Endothelial cell of umbilical vein (primary cell): Measurements from ENCODE around the gene GAP43. TPM values are rescaled to one million over a fixed set of nuclear protein-coding genes. Genes with fewer than 3 reads are reported as not detected.

ENCODE experiments used
- BruUV-seq: library from RNA; stranded (reverse); fragments of 400-500 nt; replicated peaks from 2 replicates; lab custom pipeline; 2021; lab: Mats Ljungman, UMichigan
- CTCF ChIA-PET: fragments of 300-600, 350-600 bp; sonication (Branson Sonifier 250); formaldehyde crosslinking; loops from one replicate; lab custom pipeline; 2021; ENCODE audit warnings: antibody characterized with exemption, inconsistent platforms; lab: Charles Lee
- POLR2A ChIA-PET: fragments of 300-600, 350-600 bp; sonication (Branson Sonifier 250); formaldehyde crosslinking; loops from one replicate; lab custom pipeline; 2021; ENCODE audit warnings: antibody characterized with exemption, inconsistent platforms; lab: Charles Lee
- DNase-seq: peaks from one replicate; pipeline ENCODE4 v3.0.0-alpha.2; 2011; ENCODE audit warnings: low read depth, low spot score
- FAIRE-seq: peaks from 2 replicates; lab custom pipeline; 2011; peaks lifted over from hg19 to GRCh38; lab: Jason Lieb, UNC
- H2AFZ ChIP-seq: 2 replicates; pipeline ENCODE4 v1.6.0; 2012; ENCODE audit warnings: low read depth, low read length, control low read depth, inconsistent platforms
- H3K27ac ChIP-seq: 2 replicates; pipeline ENCODE4 v1.5.1; 2011; ENCODE audit warnings: low read depth, mild to moderate bottlenecking, control low read depth, low read length, moderate library complexity; ENCODE audit not compliant: insufficient read depth
- H3K27me3 ChIP-seq, 2 experiments: 2 replicates each; pipeline versions ENCODE4 v1.6.0 to v1.6.1; 2011; ENCODE audit warnings: low read length in 2 of 2, mixed read lengths in 1 of 2; ENCODE audit not compliant: control insufficient read depth in 2 of 2, insufficient read depth in 2 of 2
- H3K36me3 ChIP-seq, 2 experiments: 2 replicates in 1 of 2; 3 replicates in 1 of 2; pipeline ENCODE4 v1.5.1; 2011; ENCODE audit warnings: low read length in 2 of 2, mild to moderate bottlenecking in 1 of 2, moderate library complexity in 1 of 2; ENCODE audit not compliant: control insufficient read depth in 2 of 2, insufficient read depth in 2 of 2; ENCODE audit errors: extremely low read depth in 1 of 2
- H3K4me1 ChIP-seq: 3 replicates; pipeline ENCODE4 v1.5.1; 2011; ENCODE audit warnings: mild to moderate bottlenecking, low read length; ENCODE audit not compliant: control insufficient read depth, insufficient read depth; ENCODE audit errors: extremely low read depth
- H3K4me2 ChIP-seq: 2 replicates; pipeline ENCODE4 v1.6.1; 2011; ENCODE audit warnings: low read length, control low read depth, mixed read lengths; ENCODE audit not compliant: insufficient read depth
- H3K4me3 ChIP-seq, 3 experiments: fragments of 200-600 bp in 1 of 3; sonication (generic), shearing (Covaris generic) in 1 of 3; replicated peaks in 1 of 3; 2 replicates each; pipeline ENCODE4 v1.5.1; 2011 to 2016; ENCODE audit warnings: control low read depth in 3 of 3, low read length in 3 of 3, mild to moderate bottlenecking in 2 of 3, inconsistent platforms in 1 of 3, low read depth in 1 of 3, moderate library complexity in 1 of 3; ENCODE audit not compliant: insufficient read depth in 1 of 3
- H3K79me2 ChIP-seq: 2 replicates; pipeline ENCODE4 v1.6.0; 2012; ENCODE audit warnings: low read length, inconsistent platforms; ENCODE audit not compliant: control insufficient read depth, insufficient read depth
- H3K9ac ChIP-seq: replicated peaks from 2 replicates; pipeline ENCODE3; 2011; ENCODE audit warnings: low read length, control low read depth; ENCODE audit not compliant: insufficient read depth; ENCODE audit errors: extremely low read depth
- H3K9me1 ChIP-seq: replicated peaks from 3 replicates; pipeline ENCODE4 v1.6.0; 2011; ENCODE audit warnings: mild to moderate bottlenecking, low read length; ENCODE audit not compliant: control insufficient read depth, insufficient read depth; ENCODE audit errors: extremely low read depth
- H3K9me3 ChIP-seq: replicated peaks from 2 replicates; pipeline ENCODE4 v1.5.1; 2012; ENCODE audit warnings: low read length, inconsistent platforms; ENCODE audit not compliant: control insufficient read depth, insufficient read depth
- H4K20me1 ChIP-seq: replicated peaks from 2 replicates; pipeline ENCODE3; 2011; ENCODE audit warnings: mild to moderate bottlenecking, low read length; ENCODE audit not compliant: control insufficient read depth, insufficient read depth; ENCODE audit errors: extremely low read depth
- EZH2 ChIP-seq: IDR thresholded peaks from 2 replicates; pipeline ENCODE4 v1.6.1; 2012; ENCODE audit warnings: borderline replicate concordance, low read depth, mild to moderate bottlenecking, moderate library complexity, low read length, inconsistent platforms; ENCODE audit not compliant: severe bottlenecking
- FOS ChIP-seq: IDR thresholded peaks from 2 replicates; pipeline ENCODE4 v1.6.1; 2011; ENCODE audit warnings: mild to moderate bottlenecking, low read length, moderate library complexity, borderline replicate concordance; ENCODE audit not compliant: insufficient read depth
- GATA2 ChIP-seq: IDR thresholded peaks from 2 replicates; pipeline ENCODE4 v1.7.0; 2011; ENCODE audit warnings: low read depth, mild to moderate bottlenecking, moderate library complexity, mixed read lengths, low read length; ENCODE audit not compliant: insufficient read length, insufficient read depth
- JUN ChIP-seq: IDR thresholded peaks from 2 replicates; pipeline ENCODE4 v1.6.1; 2011; ENCODE audit warnings: borderline replicate concordance, low read depth; ENCODE audit not compliant: insufficient read length, insufficient read depth
- MYC ChIP-seq: IDR thresholded peaks from one replicate; pipeline ENCODE4 v1.6.1; 2011; ENCODE audit warnings: mild to moderate bottlenecking, low read depth, low read length
- POLR2A ChIP-seq: IDR thresholded peaks from 2 replicates; pipeline ENCODE4 v1.6.1; 2012; ENCODE audit warnings: low read depth, mild to moderate bottlenecking, control low read depth, low read length
- POLR2AphosphoS5 ChIP-seq: IDR thresholded peaks from 2 replicates; pipeline ENCODE4 v1.6.1; 2012; ENCODE audit warnings: low read depth, mild to moderate bottlenecking, control low read depth, low read length, moderate library complexity; ENCODE audit not compliant: insufficient read depth
- dilution Hi-C: fragments of 300-500 bp; cut with MboI; formaldehyde crosslinking; loops from one replicate; pipeline ENCODE4 v1.15.0; 2019; ENCODE audit warnings: low sequenced_read_pairs; ENCODE audit not compliant: extremely low pct_ligation_motif_present
- intact Hi-C: fragments of 100-400 bp; cut with micrococcal nuclease; formaldehyde crosslinking; loops from one replicate; pipeline ENCODE4 v1.10.0; 2022
- polyA plus RNA-seq, 4 experiments: library from polyadenylated mRNA; depleted of rRNA in 3 of 4; stranded (reverse) in 3 of 4; unstranded in 1 of 4; fragments of >200 nt; gene quantifications; 2 replicates each; pipeline versions ENCODE4 v1.2.1 to v1.2.3, GENCODE V29; 2011 to 2012; ENCODE audit warnings: missing spikeins in 1 of 4
- total RNA-seq: library from RNA; stranded (reverse); gene quantifications from 2 replicates; pipeline ENCODE4 v1.2.3, GENCODE V29; 2021
- TF ChIP-seq, protein P1 (sequence below), 2 donors: IDR thresholded peaks; 1 replicate in 1 of 2; 2 replicates in 1 of 2; pipeline ENCODE4 v1.5.1; 2011; ENCODE audit warnings: low read length in 2 of 2, mild to moderate bottlenecking in 2 of 2, moderate library complexity in 2 of 2, control low read depth in 1 of 2, inconsistent platforms in 1 of 2, low read depth in 1 of 2; ENCODE audit not compliant: insufficient read depth in 1 of 2; ENCODE audit errors: extremely low read depth in 1 of 2
- TF ChIP-seq, protein P2 (sequence below): IDR thresholded peaks from 2 replicates; pipeline ENCODE4 v1.6.1; 2011; ENCODE audit not compliant: insufficient read depth, insufficient read length

GAP43 gene
- total and polyA plus RNA-seq, 2 donors (not counting 3 experiments of a cell fraction or from before 2014, with no cell fraction given): 0.06 TPM; not detected in 1

DNA sequence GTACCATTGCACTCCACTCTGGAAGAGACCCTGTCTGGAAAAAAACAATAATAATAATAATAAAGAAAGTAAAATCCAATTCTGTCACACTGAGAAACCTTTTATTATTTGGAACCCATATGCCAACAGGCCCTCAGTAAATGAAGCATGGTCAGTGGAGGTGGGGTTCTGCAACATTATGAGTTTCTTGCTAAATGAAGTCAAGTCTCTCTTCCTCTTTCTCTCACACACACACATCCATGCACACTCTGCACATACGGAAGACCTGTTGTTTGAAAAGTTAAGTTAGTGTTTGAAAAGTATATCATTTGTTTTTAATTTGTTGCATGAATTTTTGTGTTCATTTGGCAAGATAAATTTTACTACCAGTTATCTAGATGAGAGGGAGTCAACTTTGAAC lies 27.8 kb downstream of the GAP43 start:
- no peaks in the 10 kb centered on the region for H3K36me3 ChIP-seq
- H3K27me3 ChIP-seq: peaks cover 0 to 3% of the 10 kb centered on the region in 2 experiments
- no peak overlapping the region for H3K4me2 ChIP-seq
- H3K9me3 ChIP-seq: no peaks in the 10 kb centered on the region
- TF ChIP-seq POLR2A (no peak), JUN (no peak), POLR2AphosphoS5 (no peak), EZH2 (no peak), GATA2 (no peak), MYC (no peak), FOS (no peak)
- TF ChIP-seq, protein P1, sequence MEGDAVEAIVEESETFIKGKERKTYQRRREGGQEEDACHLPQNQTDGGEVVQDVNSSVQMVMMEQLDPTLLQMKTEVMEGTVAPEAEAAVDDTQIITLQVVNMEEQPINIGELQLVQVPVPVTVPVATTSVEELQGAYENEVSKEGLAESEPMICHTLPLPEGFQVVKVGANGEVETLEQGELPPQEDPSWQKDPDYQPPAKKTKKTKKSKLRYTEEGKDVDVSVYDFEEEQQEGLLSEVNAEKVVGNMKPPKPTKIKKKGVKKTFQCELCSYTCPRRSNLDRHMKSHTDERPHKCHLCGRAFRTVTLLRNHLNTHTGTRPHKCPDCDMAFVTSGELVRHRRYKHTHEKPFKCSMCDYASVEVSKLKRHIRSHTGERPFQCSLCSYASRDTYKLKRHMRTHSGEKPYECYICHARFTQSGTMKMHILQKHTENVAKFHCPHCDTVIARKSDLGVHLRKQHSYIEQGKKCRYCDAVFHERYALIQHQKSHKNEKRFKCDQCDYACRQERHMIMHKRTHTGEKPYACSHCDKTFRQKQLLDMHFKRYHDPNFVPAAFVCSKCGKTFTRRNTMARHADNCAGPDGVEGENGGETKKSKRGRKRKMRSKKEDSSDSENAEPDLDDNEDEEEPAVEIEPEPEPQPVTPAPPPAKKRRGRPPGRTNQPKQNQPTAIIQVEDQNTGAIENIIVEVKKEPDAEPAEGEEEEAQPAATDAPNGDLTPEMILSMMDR (IDR thresholded peaks at IDR 0.05; ENCODE audit: extremely low read depth in 1 of 2, insufficient read depth in 1 of 2, low read depth in 1 of 2, low read length in 2 of 2): no peak
- TF ChIP-seq, protein P2, sequence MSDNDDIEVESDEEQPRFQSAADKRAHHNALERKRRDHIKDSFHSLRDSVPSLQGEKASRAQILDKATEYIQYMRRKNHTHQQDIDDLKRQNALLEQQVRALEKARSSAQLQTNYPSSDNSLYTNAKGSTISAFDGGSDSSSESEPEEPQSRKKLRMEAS: no peak
- dilution Hi-C loops: no loop called here
- H2AFZ ChIP-seq: no peak overlapping the region
- H3K4me1 ChIP-seq: no peaks in the 10 kb centered on the region
- FAIRE-seq (no peak), DNase-seq (no peak)
- no peak overlapping the region for H3K27ac ChIP-seq
- H3K79me2 ChIP-seq: no peaks in the 10 kb centered on the region
- no peak overlapping the region for H3K4me3 ChIP-seq
- POLR2A ChIA-PET: no interaction called here
- BruUV-seq: no TSS peak
- H3K9me1 ChIP-seq: no peaks in the 10 kb centered on the region
- no peak overlapping the region for H3K9ac ChIP-seq
- intact Hi-C loops: loop anchor here (10.0 kb wide), 1 partner anchor 1436 kb away; no protein-coding TSS in a partner anchor
- no peaks in the 10 kb centered on the region for H4K20me1 ChIP-seq
- CTCF ChIA-PET: no interaction called here
